BLaER1 treated with 17β-estradiol and CSF1 and Interleukin-3, amounts not matched to agents 10 nM and 100 nM (cell line): ENCODE results near the gene ULK2.

ENCODE experiments used
- H3K27ac ChIP-seq, 11 experiments: shearing (Covaris generic); formaldehyde crosslinking; 2 replicates each; pipeline ENCODE4 v1.8.1; 2022
- H3K27me3 ChIP-seq, 11 experiments: shearing (Covaris generic); formaldehyde crosslinking; 2 replicates each; pipeline ENCODE4 v1.8.1; 2022
- H3K36me3 ChIP-seq, 11 experiments: shearing (Covaris generic); formaldehyde crosslinking; 2 replicates each; pipeline ENCODE4 v1.8.1; 2022
- H3K4me1 ChIP-seq, 10 experiments: shearing (Covaris generic); formaldehyde crosslinking; 2 replicates each; pipeline ENCODE4 v1.8.1; 2022
- H3K4me2 ChIP-seq, 11 experiments: shearing (Covaris generic); formaldehyde crosslinking; 2 replicates each; pipeline ENCODE4 v1.8.1; 2022
- H3K4me3 ChIP-seq, 10 experiments: shearing (Covaris generic); formaldehyde crosslinking; 2 replicates each; pipeline ENCODE4 v1.8.1; 2022
- H3K9ac ChIP-seq, 11 experiments: shearing (Covaris generic); formaldehyde crosslinking; 2 replicates each; pipeline ENCODE4 v1.8.1; 2022
- H3K9me3 ChIP-seq, 11 experiments: shearing (Covaris generic); formaldehyde crosslinking; replicated peaks in 1 of 11; 2 replicates each; pipeline ENCODE4 v1.8.1; 2022
- H4K20me1 ChIP-seq, 11 experiments: shearing (Covaris generic); formaldehyde crosslinking; 2 replicates each; pipeline ENCODE4 v1.8.1; 2022
- Cebpa-rat ChIP-seq, 11 experiments: shearing (Covaris generic); IDR thresholded peaks; 2 replicates each; pipeline ENCODE4 v1.8.1; 2022

The ULK2 gene

GRCh38 chr17:19748807-19749193, 118.9 kb downstream of the ULK2 start:
- no peaks in the 10 kb centered on the region for H3K36me3 ChIP-seq
- H3K4me2 ChIP-seq, result no peak overlapping the region
- no peak overlapping the region for H3K27ac ChIP-seq
- H4K20me1 ChIP-seq, result no peaks in the 10 kb centered on the region; a peak in 1 of 22 replicates
- peaks cover 0 to 23% (median 10%) of the 10 kb centered on the region in 10 experiments; a peak in 14 of 20 replicates for H3K4me1 ChIP-seq
- H3K27me3 ChIP-seq, result no peaks in the 10 kb centered on the region; a peak in 1 of 22 replicates
- no peak overlapping the region for H3K9ac ChIP-seq
- no peak for TF ChIP-seq Cebpa-rat (IDR thresholded peaks at IDR 0.05)
- no peaks in the 10 kb centered on the region for H3K9me3 ChIP-seq
- H3K4me3 ChIP-seq, result no peak overlapping the region

- Histone ChIP-seq H3K4me2 (no peak within 1 kb of the TSS), H3K27me3 (no peaks in the 10 kb centered on the region; a peak in 1 of 22 replicates), H3K27ac (no peak within 1 kb of the TSS), H4K20me1 (no peaks in the 10 kb centered on the region; a peak in 1 of 22 replicates), H3K4me1 (peaks cover 0 to 17% (median 8%) of the 10 kb centered on the region in 10 experiments; a peak in 14 of 20 replicates), H3K9ac (no peak within 1 kb of the TSS), H3K36me3 (no peaks in the 10 kb centered on the region), H3K4me3 (no peak within 1 kb of the TSS), H3K9me3 (no peaks in the 10 kb centered on the region)
- no peak for TF ChIP-seq Cebpa-rat (IDR thresholded peaks at IDR 0.05)
Measured at GRCh38 chr17:19747829-19748806, 119.6 kb downstream of the ULK2 start, which contains the start of gene ALDH3A1. ALDH3A1 (minus strand) TSS chr17:19748298; CDS start chr17:19745129, 3,169 bp downstream.

DNA sequence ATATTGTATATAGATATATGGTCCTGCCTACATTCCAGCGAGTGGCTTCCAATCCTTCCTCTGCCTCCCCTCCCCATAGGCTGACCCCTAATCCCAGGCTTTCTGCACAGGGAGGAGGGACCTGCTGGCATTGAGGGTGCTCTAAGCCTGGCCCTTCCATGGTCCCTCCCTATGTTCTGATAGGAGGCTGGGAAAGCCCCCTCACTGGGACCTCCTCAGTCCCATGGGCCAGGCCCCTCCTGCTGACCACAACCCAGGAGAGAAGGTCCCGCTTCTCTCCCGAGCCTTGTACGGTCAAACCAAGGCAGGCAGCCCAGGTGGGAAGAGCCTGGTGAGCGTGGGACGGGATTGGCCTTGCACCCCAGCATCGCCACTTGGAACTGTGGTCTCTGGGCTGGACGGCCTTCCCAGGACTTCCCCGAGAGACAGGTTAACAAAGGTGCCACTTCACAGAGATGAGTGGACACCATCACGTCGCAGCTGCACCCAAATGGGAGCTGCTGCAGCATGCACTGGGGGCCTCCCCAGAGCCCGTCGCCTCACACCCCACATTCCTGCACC, 120.5 kb downstream of the ULK2 start:
- Histone ChIP-seq H3K9me3 (no peaks in the 10 kb centered on the region), H3K4me2 (no peak overlapping the region), H3K27me3 (no peaks in the 10 kb centered on the region; a peak in 1 of 22 replicates), H3K9ac (no peak overlapping the region), H3K27ac (no peak overlapping the region), H3K36me3 (no peaks in the 10 kb centered on the region), H4K20me1 (no peaks in the 10 kb centered on the region), H3K4me1 (peaks cover 0 to 8% (median 3%) of the 10 kb centered on the region in 10 experiments; a peak in 7 of 20 replicates), H3K4me3 (no peak overlapping the region)
- no peak for TF ChIP-seq Cebpa-rat (IDR thresholded peaks at IDR 0.05)

- H3K27me3 ChIP-seq, result no peaks in the 10 kb centered on the region; a peak in 1 of 22 replicates
- H3K4me2 ChIP-seq, result no peak overlapping the region
- H3K27ac ChIP-seq, result no peak overlapping the region
- TF ChIP-seq Cebpa-rat (IDR thresholded peaks at IDR 0.05), result no peak
- no peaks in the 10 kb centered on the region for H4K20me1 ChIP-seq
- no peak overlapping the region for H3K9ac ChIP-seq
- no peaks in the 10 kb centered on the region for H3K9me3 ChIP-seq
- peaks cover 0 to 8% (median 3%) of the 10 kb centered on the region in 10 experiments; a peak in 6 of 20 replicates for H3K4me1 ChIP-seq
- no peaks in the 10 kb centered on the region for H3K36me3 ChIP-seq
- no peak overlapping the region for H3K4me3 ChIP-seq
Measured at GRCh38 chr17:19746517-19746916, 121.2 kb downstream of the ULK2 start.

DNA sequence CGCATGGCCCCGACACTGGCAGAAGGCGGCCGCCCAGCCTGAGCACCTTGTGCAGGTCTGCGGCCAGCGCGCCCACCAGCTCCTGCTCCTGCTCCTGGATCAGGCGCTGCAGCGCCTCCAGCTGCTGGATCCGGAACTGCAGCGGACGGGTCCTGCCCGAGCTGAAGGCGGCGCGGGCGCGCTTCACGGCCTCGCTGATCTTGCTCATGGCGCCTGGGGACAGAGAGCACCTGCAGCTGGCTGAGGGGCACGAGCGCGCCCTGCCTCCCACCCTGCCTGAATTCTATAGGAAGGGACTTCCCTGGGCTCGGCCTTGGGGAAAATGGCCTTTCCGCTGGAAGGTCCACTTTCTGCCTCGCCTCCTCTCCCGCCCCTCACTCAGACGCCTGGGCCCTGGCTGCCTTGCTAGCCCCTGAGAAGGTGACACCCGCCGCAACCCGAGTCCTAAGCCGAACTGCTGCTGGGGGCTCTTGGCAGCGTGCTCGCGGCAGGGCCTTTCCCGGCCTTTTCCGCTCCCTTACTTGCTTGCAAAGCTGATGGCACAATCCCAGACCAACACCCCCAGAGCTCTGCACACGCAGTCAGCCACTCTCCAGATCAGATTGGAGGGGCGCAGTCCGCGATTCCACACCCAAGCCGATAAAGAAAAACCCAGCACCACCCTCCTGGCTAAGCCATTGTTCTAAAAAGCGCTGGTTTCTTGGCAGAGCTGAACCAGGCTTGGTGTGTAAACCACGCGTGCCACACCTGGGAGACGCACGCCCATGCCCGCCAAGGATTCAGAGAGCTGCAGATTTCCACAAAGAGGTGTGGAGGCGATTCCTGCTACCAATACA, 122.6 kb downstream of the ULK2 start:
- H3K27ac ChIP-seq, result no peak overlapping the region
- no peaks in the 10 kb centered on the region for H3K36me3 ChIP-seq
- no peaks in the 10 kb centered on the region; a peak in 1 of 22 replicates for H3K27me3 ChIP-seq
- no peaks in the 10 kb centered on the region for H3K9me3 ChIP-seq
- H3K4me3 ChIP-seq, result peak overlapping the region; percentile 39 to 70 (median 54); a peak in 19 of 20 replicates
- H4K20me1 ChIP-seq, result peaks cover 0 to under 1% (median 0%) of the 10 kb centered on the region in 11 experiments; a peak in 1 of 22 replicates
- peaks cover 0 to 8% (median 3%) of the 10 kb centered on the region in 10 experiments; a peak in 6 of 20 replicates for H3K4me1 ChIP-seq
- H3K4me2 ChIP-seq, result peak overlapping the region; percentile 57 to 92 (median 84); a peak in 21 of 22 replicates
- peak overlapping the region in 5 of 11 experiments; percentile 15 to 70 (median 37); a peak in 6 of 22 replicates for H3K9ac ChIP-seq
- no peak for TF ChIP-seq Cebpa-rat (IDR thresholded peaks at IDR 0.05)

DNA sequence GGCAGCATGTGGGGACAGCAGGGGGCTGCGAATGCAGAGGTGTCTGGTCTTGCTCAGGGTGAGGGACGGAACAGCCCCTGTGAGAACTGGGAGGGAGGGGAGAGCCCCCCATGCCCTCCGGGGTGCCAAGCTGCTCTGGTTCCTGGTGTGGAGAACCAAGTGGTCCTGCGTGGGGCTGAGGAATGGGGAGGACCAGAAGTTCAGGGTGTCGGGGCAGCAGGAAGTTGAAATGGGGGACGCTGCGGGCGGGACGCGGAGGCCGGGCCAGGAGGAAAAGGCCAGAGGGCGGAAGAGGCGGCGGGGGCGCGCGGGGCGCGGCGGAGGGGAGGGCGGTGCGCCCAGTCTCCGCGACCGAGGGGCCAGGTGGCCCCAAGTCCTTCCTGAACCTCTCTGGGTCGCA, 123.2 kb downstream of the ULK2 start:
- Histone ChIP-seq H3K9me3 (no peaks in the 10 kb centered on the region), H3K27me3 (no peaks in the 10 kb centered on the region; a peak in 1 of 22 replicates), H3K27ac (peak overlapping the region in 3 of 11 experiments; percentile 18 to 40 (median 35); a peak in 3 of 22 replicates), H3K4me1 (peaks cover 0 to 8% (median 3%) of the 10 kb centered on the region in 10 experiments; a peak in 6 of 20 replicates), H4K20me1 (peaks cover 0 to 7% (median 0%) of the 10 kb centered on the region in 11 experiments; a peak in 2 of 22 replicates), H3K4me2 (peak overlapping the region; percentile 73 to 92 (median 85)), H3K9ac (peak overlapping the region in 9 of 11 experiments; percentile 15 to 71 (median 58); a peak in 15 of 22 replicates), H3K4me3 (peak overlapping the region; percentile 39 to 70 (median 54)), H3K36me3 (no peaks in the 10 kb centered on the region)
- no peak for TF ChIP-seq Cebpa-rat (IDR thresholded peaks at IDR 0.05)

DNA sequence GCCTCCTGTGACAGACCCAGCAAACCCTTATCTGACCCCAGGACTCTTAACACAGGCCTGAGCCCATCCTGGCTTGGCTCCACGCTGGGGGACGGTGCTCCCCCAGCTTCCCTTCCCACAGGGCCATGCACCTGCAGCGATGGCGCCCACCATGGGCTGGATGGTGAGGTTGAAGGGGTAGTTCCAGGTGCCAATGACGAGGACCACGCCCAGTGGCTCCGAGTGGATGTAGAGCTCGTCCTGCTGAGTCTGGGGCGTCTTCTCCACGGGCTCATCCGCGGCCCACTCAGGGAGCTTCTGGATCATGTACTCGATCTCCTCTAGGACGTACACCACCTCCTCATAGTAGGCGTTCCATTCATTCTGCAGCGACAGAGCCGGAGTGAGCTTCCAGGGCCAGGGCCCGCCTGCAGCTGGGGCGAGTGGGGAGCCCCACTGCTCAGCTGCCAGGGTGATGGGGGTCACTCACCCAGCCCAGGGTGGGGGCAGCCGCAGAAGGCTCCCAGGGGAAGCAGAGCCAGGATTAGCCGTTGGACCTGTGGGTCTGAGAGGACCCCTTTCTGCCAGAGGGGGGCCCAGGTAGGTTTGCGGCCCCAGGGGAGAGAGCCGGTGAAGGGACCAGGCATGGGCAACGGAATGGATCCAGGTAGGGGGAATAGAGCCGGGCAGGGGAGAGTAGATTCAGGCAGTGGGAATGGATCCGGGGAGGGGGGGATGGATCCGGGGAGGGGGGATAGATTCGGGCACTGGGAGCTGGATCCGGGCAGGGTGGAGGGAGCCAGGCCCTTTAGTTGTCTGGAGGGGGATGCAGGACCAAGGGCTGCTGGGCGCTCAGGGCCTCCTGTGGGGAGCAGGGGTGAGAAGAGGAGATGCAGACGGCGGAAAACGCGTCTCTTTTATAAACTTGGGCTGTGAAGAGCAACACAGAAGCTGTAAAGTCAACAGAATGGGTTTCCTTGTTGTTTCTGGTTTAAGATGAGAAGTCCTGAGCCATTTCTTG, 124.3 kb downstream of the ULK2 start:
- no peak for TF ChIP-seq Cebpa-rat (IDR thresholded peaks at IDR 0.05)
- peaks cover 0 to 8% (median 3%) of the 10 kb centered on the region in 10 experiments; a peak in 6 of 20 replicates for H3K4me1 ChIP-seq
- no peak overlapping the region for H3K9ac ChIP-seq
- H3K27ac ChIP-seq, result no peak overlapping the region
- H3K4me2 ChIP-seq, result peak overlapping the region in 1 of 11 experiments; percentile 85; a peak in 1 of 22 replicates
- no peaks in the 10 kb centered on the region for H3K36me3 ChIP-seq
- peaks cover 0 to 12% (median 0%) of the 10 kb centered on the region in 11 experiments; a peak in 2 of 22 replicates for H4K20me1 ChIP-seq
- H3K9me3 ChIP-seq, result no peaks in the 10 kb centered on the region
- H3K27me3 ChIP-seq, result no peaks in the 10 kb centered on the region; a peak in 1 of 22 replicates
- no peak overlapping the region for H3K4me3 ChIP-seq
